Osteocyte (in vitro differentiated cells): Measurements from ENCODE around the gene CCDC77. TPM values are rescaled to one million over a fixed set of nuclear protein-coding genes. Genes with fewer than 3 reads are reported as not detected.

ENCODE experiments used
- DNase-seq: peaks from one replicate; pipeline ENCODE4 v3.0.0; 2021; ENCODE audit warnings: mixed read lengths; ENCODE audit not compliant: unreplicated experiment; ENCODE audit errors: extremely low spot score
- H3K27ac Mint-ChIP-seq: one replicate; pipeline ENCODE4 v1.8.0; 2021; ENCODE audit warnings: mild to moderate bottlenecking, mixed read lengths; ENCODE audit not compliant: unreplicated experiment
- H3K27me3 Mint-ChIP-seq: one replicate; pipeline ENCODE4 v1.8.0; 2021; ENCODE audit warnings: mixed read lengths; ENCODE audit not compliant: unreplicated experiment
- H3K36me3 Mint-ChIP-seq: one replicate; pipeline ENCODE4 v1.8.0; 2021; ENCODE audit warnings: mixed read lengths; ENCODE audit not compliant: unreplicated experiment
- H3K4me1 Mint-ChIP-seq: one replicate; pipeline ENCODE4 v1.8.0; 2021; ENCODE audit warnings: mixed read lengths; ENCODE audit not compliant: unreplicated experiment
- H3K4me3 Mint-ChIP-seq: one replicate; pipeline ENCODE4 v1.8.0; 2021; ENCODE audit warnings: mild to moderate bottlenecking, moderate library complexity, mixed read lengths; ENCODE audit not compliant: unreplicated experiment
- H3K9me3 Mint-ChIP-seq: one replicate; pipeline ENCODE4 v1.8.0; 2021; ENCODE audit warnings: mixed read lengths; ENCODE audit not compliant: unreplicated experiment
- total RNA-seq: library from RNA; stranded (reverse); gene quantifications from 2 replicates; pipeline ENCODE4 v1.2.1, GENCODE V29; 2021
- TF ChIP-seq, protein P1 (sequence below): fragments of 200-600 bp; sonication (generic); IDR thresholded peaks from 2 replicates; pipeline ENCODE4 v1.5.0; 2021; ENCODE audit warnings: antibody characterized with exemption, mild to moderate bottlenecking, moderate library complexity

The CCDC77 gene
- total RNA-seq, 1 donor from 2014 or later, result 8.1 TPM

DNA sequence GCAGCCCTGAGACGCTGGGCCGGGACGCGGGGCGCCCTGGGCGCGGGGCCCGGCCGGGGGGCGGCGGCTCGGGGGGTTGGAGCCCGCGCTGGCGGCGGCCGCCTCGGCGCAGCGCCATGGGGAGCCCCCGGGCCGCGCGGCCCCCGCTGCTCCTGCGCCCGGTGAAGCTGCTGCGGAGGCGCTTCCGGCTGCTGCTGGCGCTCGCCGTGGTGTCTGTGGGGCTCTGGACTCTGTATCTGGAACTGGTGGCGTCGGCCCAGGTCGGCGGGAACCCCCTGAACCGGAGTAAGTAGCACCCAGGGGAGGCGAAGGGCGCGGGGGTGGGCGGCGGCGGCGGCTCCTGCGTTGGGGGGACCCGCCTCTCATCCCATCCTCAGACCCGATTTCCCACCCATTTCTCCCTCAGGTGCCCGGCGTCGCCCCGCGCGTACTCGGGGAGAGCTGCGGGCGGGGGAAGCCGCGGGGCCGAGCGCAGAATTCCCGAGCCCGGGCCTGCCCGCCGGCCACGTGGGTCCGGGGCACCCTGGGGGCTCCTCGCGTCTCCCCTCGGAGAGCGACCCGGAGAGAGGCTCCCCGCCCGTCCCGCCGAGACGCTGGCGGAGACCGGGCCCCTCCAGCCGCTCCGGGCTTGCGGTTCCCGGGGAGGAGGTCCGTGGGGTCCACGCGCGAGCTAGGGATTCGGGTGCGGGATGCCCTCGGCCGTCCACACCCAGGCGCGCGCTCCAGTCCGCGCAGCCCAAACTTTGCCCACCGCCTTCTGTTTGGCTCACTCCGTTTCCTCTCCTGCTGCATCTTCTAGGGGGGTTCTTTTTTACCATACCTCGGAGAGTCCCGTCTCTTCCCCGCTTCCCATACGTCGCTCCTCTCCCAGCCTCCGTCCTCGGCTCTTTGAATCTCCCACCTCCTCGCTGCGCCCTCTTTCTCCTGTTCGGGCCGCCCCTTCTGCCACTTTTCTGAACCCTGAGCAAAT, 59.1 kb downstream of the CCDC77 start:
- peaks cover 8% of the 10 kb centered on the region for H3K4me1 Mint-ChIP-seq
- peak overlapping the region; percentile 74 for H3K4me3 Mint-ChIP-seq
- no peaks in the 10 kb centered on the region for H3K36me3 Mint-ChIP-seq
- TF ChIP-seq, protein P1, sequence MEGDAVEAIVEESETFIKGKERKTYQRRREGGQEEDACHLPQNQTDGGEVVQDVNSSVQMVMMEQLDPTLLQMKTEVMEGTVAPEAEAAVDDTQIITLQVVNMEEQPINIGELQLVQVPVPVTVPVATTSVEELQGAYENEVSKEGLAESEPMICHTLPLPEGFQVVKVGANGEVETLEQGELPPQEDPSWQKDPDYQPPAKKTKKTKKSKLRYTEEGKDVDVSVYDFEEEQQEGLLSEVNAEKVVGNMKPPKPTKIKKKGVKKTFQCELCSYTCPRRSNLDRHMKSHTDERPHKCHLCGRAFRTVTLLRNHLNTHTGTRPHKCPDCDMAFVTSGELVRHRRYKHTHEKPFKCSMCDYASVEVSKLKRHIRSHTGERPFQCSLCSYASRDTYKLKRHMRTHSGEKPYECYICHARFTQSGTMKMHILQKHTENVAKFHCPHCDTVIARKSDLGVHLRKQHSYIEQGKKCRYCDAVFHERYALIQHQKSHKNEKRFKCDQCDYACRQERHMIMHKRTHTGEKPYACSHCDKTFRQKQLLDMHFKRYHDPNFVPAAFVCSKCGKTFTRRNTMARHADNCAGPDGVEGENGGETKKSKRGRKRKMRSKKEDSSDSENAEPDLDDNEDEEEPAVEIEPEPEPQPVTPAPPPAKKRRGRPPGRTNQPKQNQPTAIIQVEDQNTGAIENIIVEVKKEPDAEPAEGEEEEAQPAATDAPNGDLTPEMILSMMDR, result no peak
- H3K9me3 Mint-ChIP-seq, result no peaks in the 10 kb centered on the region
- DNase-seq, result no peak
- H3K27ac Mint-ChIP-seq, result no peak overlapping the region
- H3K27me3 Mint-ChIP-seq, result peaks cover 80% of the 10 kb centered on the region

DNA sequence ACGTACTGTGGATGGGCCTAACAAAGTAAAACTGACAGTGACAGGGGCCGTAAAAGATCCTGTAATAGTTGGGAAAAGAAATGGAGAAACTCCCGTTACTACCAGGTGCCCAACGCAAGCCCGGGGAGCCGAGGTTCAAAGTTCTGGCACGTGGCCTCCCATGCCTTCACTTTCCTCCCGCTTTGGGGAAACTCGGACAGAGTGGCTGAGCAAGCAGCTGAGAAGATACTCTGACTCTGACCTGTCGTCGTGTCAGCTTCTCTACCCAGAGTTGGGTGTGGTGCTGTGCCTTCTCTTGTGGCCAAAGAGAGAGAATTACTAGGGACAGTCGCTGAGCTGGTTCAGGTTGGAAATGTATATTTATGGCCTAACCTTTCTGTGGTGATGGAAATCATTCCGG, 60.0 kb downstream of the CCDC77 start:
- no peak for DNase-seq
- Mint-ChIP-seq H3K4me3 (peak overlapping the region; percentile 74), H3K9me3 (no peaks in the 10 kb centered on the region), H3K36me3 (no peaks in the 10 kb centered on the region), H3K27me3 (peaks cover 77% of the 10 kb centered on the region), H3K27ac (no peak overlapping the region), H3K4me1 (peaks cover 8% of the 10 kb centered on the region)
- TF ChIP-seq, protein P1, result no peak

DNA sequence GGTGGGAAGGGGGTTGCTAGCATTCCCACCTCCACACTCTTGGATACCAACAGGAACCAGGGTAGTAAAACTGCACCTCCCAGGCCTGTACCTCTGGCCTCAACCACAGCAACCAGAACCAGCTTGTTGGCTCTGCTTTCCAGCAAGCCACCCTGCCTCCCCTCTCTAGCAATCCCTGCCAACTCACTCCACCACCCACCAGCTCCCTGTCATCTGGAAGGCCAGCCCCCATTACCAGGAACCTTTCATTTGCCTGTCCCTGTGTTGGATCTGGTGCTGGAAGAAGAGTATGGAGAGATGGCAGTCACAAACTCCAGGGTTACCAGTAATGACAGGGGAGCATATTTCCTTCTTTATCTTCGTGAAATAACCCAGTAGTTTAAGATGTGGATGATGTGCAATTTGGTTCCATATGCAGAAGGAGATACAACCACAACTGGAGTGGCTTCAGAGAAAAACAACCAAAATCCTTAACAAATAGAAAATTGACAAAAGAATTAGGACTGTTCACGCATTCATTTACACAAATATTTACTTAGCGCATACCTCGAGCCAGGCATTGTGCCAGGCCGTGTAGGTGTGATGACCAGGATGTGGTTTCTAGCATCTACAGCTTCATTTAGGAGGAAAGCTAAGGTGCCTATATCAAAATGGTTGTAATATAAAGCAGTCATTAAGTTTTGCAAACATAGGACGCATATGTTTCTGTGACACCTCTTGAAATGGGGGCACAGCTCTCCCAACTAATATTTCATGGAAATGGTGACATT, 61.7 kb downstream of the CCDC77 start:
- Mint-ChIP-seq H3K4me3 (no peak overlapping the region), H3K4me1 (peaks cover 8% of the 10 kb centered on the region), H3K9me3 (no peaks in the 10 kb centered on the region), H3K36me3 (no peaks in the 10 kb centered on the region), H3K27me3 (peaks cover 66% of the 10 kb centered on the region), H3K27ac (no peak overlapping the region)
- TF ChIP-seq, protein P1, result no peak
- DNase-seq, result no peak

DNA sequence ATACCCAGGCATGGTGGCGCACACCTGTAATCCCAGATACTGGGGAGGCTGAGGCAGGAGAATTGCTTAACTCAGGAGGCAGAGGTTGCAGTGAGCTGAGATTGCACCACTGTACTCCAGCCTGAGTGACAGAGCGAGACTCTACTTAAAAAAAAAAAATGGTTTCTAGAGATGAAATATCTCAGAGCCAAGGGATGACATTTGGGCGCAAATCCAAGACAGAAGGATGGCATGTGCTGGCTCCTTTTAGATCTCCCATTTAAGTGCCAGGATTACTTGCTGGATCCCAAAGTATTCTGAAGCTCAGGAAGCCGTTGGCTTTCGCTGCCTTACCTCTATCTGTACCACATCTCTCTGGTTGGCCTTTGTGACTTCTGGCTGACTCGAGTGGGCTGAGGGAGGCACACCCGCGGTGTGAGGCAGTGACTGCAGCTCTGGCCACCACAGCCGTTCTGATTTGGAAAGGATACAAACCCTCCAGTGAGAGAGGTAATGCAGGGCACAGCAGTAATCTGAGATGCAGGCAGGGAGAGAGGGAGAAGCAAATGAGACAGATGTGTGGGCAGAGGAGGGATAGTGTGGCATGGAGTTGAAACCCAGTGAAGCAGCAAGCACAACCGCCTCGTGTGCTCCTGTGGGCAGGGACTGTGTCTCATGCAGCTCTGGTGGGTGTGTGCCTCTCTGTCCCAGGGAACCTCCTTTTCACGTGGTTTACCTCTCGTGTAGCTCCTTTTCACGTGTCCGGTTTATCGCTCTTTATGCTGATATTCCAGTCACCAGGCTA, 63.2 kb downstream of the CCDC77 start:
- H3K27ac Mint-ChIP-seq, result no peak overlapping the region
- H3K4me1 Mint-ChIP-seq, result peaks cover 7% of the 10 kb centered on the region
- no peaks in the 10 kb centered on the region for H3K9me3 Mint-ChIP-seq
- H3K27me3 Mint-ChIP-seq, result peaks cover 58% of the 10 kb centered on the region
- no peak for DNase-seq
- TF ChIP-seq, protein P1, result no peak
- no peaks in the 10 kb centered on the region for H3K36me3 Mint-ChIP-seq
- H3K4me3 Mint-ChIP-seq, result no peak overlapping the region
